OCI-LY1 (cell line): Measurements from ENCODE around the gene VAT1.
"Not testable (repeated sequence)": the region's sequence is repeated elsewhere in the genome, so short reads cannot be mapped to it uniquely, and the experiment has no call there.

Experiments used
- H2AFZ ChIP-seq: fragments of 200-600 bp; sonication (generic), shearing (Covaris generic); 2 replicates; pipeline ENCODE4 v1.6.0; 2014; ENCODE audit warnings: antibody characterized with exemption, mild to moderate bottlenecking, low read length
- H3F3A ChIP-seq: fragments of 200-600 bp; sonication (generic), shearing (Covaris generic); 2 replicates; pipeline ENCODE4 v1.6.0; 2014; ENCODE audit warnings: mild to moderate bottlenecking, antibody characterized with exemption, low read length, moderate library complexity; ENCODE audit not compliant: insufficient read depth
- H3K27ac ChIP-seq: fragments of 200-600 bp; sonication (generic); 2 replicates; pipeline ENCODE4 v1.5.1; 2014; ENCODE audit warnings: low read length, mixed run types, mild to moderate bottlenecking, low read depth; ENCODE audit not compliant: poor library complexity, severe bottlenecking
- H3K27me3 ChIP-seq: fragments of 200-600 bp; sonication (generic); 2 replicates; pipeline ENCODE4 v1.6.0; 2014; ENCODE audit warnings: antibody characterized with exemption, mild to moderate bottlenecking, low read length, moderate library complexity; ENCODE audit not compliant: insufficient read depth
- H3K36me3 ChIP-seq: fragments of 200-600 bp; sonication (generic); 2 replicates; pipeline ENCODE4 v1.6.1; 2014; ENCODE audit warnings: mild to moderate bottlenecking, antibody characterized with exemption, low read length, moderate library complexity, mixed read lengths; ENCODE audit not compliant: insufficient read depth
- H3K4me1 ChIP-seq: fragments of 200-600 bp; sonication (generic); 2 replicates; pipeline ENCODE4 v1.5.1; 2014; ENCODE audit warnings: mild to moderate bottlenecking, low read length, moderate library complexity; ENCODE audit not compliant: insufficient read depth, severe bottlenecking
- H3K4me2 ChIP-seq: fragments of 200-600 bp; sonication (generic), shearing (Covaris generic); 2 replicates; pipeline ENCODE4 v1.6.1; 2014; ENCODE audit warnings: low read length
- H3K4me3 ChIP-seq: fragments of 200-600 bp; sonication (generic); 2 replicates; pipeline ENCODE4 v1.5.1; 2014; ENCODE audit warnings: low read length, low read depth, mild to moderate bottlenecking, mixed read lengths; ENCODE audit not compliant: poor library complexity, severe bottlenecking
- H3K79me2 ChIP-seq: fragments of 200-600 bp; shearing (Covaris generic); 2 replicates; pipeline ENCODE4 v1.6.1; 2016; ENCODE audit warnings: mixed run types, low read length, mixed read lengths; ENCODE audit not compliant: insufficient read depth
- H3K9ac ChIP-seq: fragments of 200-600 bp; sonication (generic), shearing (Covaris generic); 2 replicates; pipeline ENCODE4 v1.6.1; 2014; ENCODE audit warnings: mild to moderate bottlenecking, low read length, mixed read lengths
- H3K9me2 ChIP-seq: fragments of 200-600 bp; sonication (generic), shearing (Covaris generic); 2 replicates; pipeline ENCODE4 v1.6.1; 2014; ENCODE audit warnings: low read depth, mild to moderate bottlenecking, low read length, mixed read lengths
- H3K9me3 ChIP-seq: fragments of 200-600 bp; shearing (Covaris generic); 2 replicates; pipeline ENCODE4 v1.6.1; 2014; ENCODE audit warnings: low read length, mixed read lengths
- H4K20me1 ChIP-seq: fragments of 200-600 bp; sonication (generic), shearing (Covaris generic); 2 replicates; pipeline ENCODE4 v1.6.0; 2016; ENCODE audit warnings: mild to moderate bottlenecking, low read length; ENCODE audit not compliant: insufficient read depth
- CTCF ChIP-seq: fragments of 200-600 bp; sonication (generic), shearing (Covaris generic); IDR thresholded peaks from 2 replicates; pipeline ENCODE4 v1.5.1; 2017; ENCODE audit warnings: mild to moderate bottlenecking, antibody characterized with exemption, low read length, moderate library complexity, mixed read lengths
- EZH2 ChIP-seq: fragments of 200-600 bp; sonication (generic), shearing (Covaris generic); IDR thresholded peaks from 2 replicates; pipeline ENCODE4 v1.8.0; 2017; ENCODE audit warnings: borderline replicate concordance, mixed run types, mild to moderate bottlenecking, antibody characterized with exemption, low read length, moderate library complexity, mixed read lengths

VAT1 gene

GRCh38 chr17:42975265-42975664 is 46.9 kb downstream of the VAT1 start:
- Histone ChIP-seq H3K9me3 (no peaks in the 10 kb centered on the region), H3K9ac (no peak overlapping the region), H3K4me1 (peaks cover 9% of the 10 kb centered on the region), H2AFZ (no peak overlapping the region), H3K4me2 (no peak overlapping the region), H3K36me3 (no peaks in the 10 kb centered on the region), H3K27ac (no peak overlapping the region), H3K9me2 (no peaks in the 10 kb centered on the region), H4K20me1 (no peaks in the 10 kb centered on the region), H3F3A (no peaks in the 10 kb centered on the region), H3K4me3 (no peak overlapping the region), H3K79me2 (no peaks in the 10 kb centered on the region), H3K27me3 (no peaks in the 10 kb centered on the region)
- no peak for TF ChIP-seq EZH2
- no peak for TF ChIP-seq CTCF

DNA sequence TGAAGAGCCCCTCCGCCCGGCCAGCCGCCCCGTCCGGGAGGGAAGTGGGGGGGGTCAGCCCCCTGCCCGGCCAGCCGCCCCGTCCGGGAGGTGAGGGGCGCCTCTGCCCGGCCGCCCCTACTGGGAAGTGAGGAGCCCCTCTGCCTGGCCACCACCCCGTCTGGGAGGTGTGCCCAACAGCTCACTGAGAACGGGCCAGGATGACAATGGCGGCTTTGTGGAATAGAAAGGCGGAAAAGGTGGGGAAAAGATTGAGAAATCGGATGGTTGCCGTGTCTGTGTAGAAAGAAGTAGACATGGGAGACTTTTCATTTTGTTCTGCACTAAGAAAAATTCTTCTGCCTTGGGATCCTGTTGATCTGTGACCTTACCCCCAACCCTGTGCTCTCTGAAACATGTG is 48.9 kb downstream of the VAT1 start:
- H4K20me1 ChIP-seq, H3K79me2 ChIP-seq, H3F3A ChIP-seq, H3K36me3 ChIP-seq, H3K9me3 ChIP-seq, H3K4me3 ChIP-seq, H2AFZ ChIP-seq, H3K9me2 ChIP-seq, H3K27me3 ChIP-seq, H3K4me2 ChIP-seq, H3K4me1 ChIP-seq, H3K9ac ChIP-seq, H3K27ac ChIP-seq: not testable (repeated sequence)

DNA sequence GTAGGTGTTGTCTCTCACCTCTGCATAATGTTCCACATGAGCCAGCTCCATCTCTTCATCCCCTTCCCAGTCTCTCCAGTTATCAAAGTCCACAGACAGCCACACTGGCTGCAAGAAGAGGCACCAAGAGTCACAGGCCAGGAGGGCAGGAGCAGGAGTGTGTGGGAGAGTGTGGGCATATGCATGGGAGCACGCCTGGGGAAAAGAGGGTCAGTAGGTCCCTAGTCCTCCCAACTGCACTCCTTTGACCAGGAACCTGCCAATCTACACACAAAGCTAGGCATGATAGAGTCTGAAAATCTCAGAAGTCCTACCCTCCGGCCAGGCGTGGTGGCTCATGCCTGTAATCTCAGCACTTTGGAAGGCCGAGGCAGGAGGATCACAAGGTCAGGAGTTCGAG is 50.6 kb downstream of the VAT1 start:
- Histone ChIP-seq H3K9ac (no peak overlapping the region), H2AFZ (no peak overlapping the region), H3K27ac (no peak overlapping the region), H3K79me2 (no peaks in the 10 kb centered on the region), H3K4me3 (no peak overlapping the region), H3K4me2 (no peak overlapping the region), H3K36me3 (no peaks in the 10 kb centered on the region), H3K4me1 (no peaks in the 10 kb centered on the region), H3F3A (peaks cover 4% of the 10 kb centered on the region; the same call in 1 of the 2 replicates), H4K20me1 (no peaks in the 10 kb centered on the region), H3K9me3 (no peaks in the 10 kb centered on the region), H3K9me2 (no peaks in the 10 kb centered on the region), H3K27me3 (no peaks in the 10 kb centered on the region)
- no peak for TF ChIP-seq CTCF
- TF ChIP-seq EZH2 = no peak

- H3K4me2 ChIP-seq = no peak overlapping the region
- H3K4me1 ChIP-seq = no peaks in the 10 kb centered on the region
- no peak overlapping the region for H3K9ac ChIP-seq
Observed at GRCh38 chr17:42969001-42969581, 53.1 kb downstream of the VAT1 start.

More at GRCh38 chr17:42969001-42969581, 53.1 kb downstream of the VAT1 start:
- TF ChIP-seq EZH2 (no peak), CTCF (no peak)
- H3K27me3 ChIP-seq = no peaks in the 10 kb centered on the region
- no peaks in the 10 kb centered on the region for H3K9me2 ChIP-seq
- no peak overlapping the region for H3K27ac ChIP-seq
- H3F3A ChIP-seq = peaks cover 4% of the 10 kb centered on the region; the same call in 1 of the 2 replicates
- no peaks in the 10 kb centered on the region for H3K9me3 ChIP-seq
- no peak overlapping the region for H3K4me3 ChIP-seq
- H2AFZ ChIP-seq = no peak overlapping the region
- H4K20me1 ChIP-seq = no peaks in the 10 kb centered on the region
- no peaks in the 10 kb centered on the region for H3K79me2 ChIP-seq
- no peaks in the 10 kb centered on the region for H3K36me3 ChIP-seq
